HEK293 (cell line): ENCODE data around the gene HPX.

Experiments used
- CTCF ChIA-PET: fragments of 350-600 bp; formaldehyde crosslinking; extraction: SDS; loops from one replicate; lab custom pipeline; 2021; ENCODE audit warnings: antibody characterized with exemption; lab: Yijun Ruan, JAX
- POLR2A ChIA-PET: fragments of 300-600 bp; formaldehyde crosslinking; extraction: SDS; loops from one replicate; lab custom pipeline; 2020; ENCODE audit warnings: antibody characterized with exemption, inconsistent platforms; lab: Yijun Ruan, JAX
- H3K27ac ChIP-seq: fragments of 200-500 bp; sonication (Bioruptor generic); 2 replicates; pipeline ENCODE4 v1.5.1; 2014; ENCODE audit warnings: low read depth, low read length, control low read depth, inconsistent platforms; ENCODE audit errors: extremely low read depth
- H3K36me3 ChIP-seq, 2 experiments: fragments of 200-500 bp in 1 of 2; sonication (Bioruptor generic) in 1 of 2; 1 replicate in 1 of 2; 2 replicates in 1 of 2; pipeline ENCODE4 v1.5.1; 2014 to 2017; ENCODE audit warnings: inconsistent platforms in 2 of 2, low read length in 2 of 2; ENCODE audit not compliant: control insufficient read depth in 2 of 2, insufficient read depth in 1 of 2
- H3K4me1 ChIP-seq: fragments of 200-500 bp; sonication (Bioruptor generic); 2 replicates; pipeline ENCODE4 v1.5.1; 2014; ENCODE audit warnings: mild to moderate bottlenecking, low read length, inconsistent platforms; ENCODE audit not compliant: control insufficient read depth, insufficient read depth
- H3K4me3 ChIP-seq: 2 replicates; pipeline ENCODE4 v1.5.1; 2011; ENCODE audit warnings: low read depth, mild to moderate bottlenecking, control low read depth, low read length, moderate library complexity
- H3K9me3 ChIP-seq: fragments of 200-500 bp; sonication (Bioruptor generic); 2 replicates; pipeline ENCODE4 v1.5.1; 2014; ENCODE audit warnings: low read depth, low read length, inconsistent platforms; ENCODE audit not compliant: control insufficient read depth, insufficient read depth
- CTCF ChIP-seq: fragments of 450-650 bp; formaldehyde crosslinking; IDR thresholded peaks from 2 replicates; pipeline ENCODE4 v1.5.1; 2016; ENCODE audit warnings: missing biosample characterization, missing genetic modification characterization
- KLF1 ChIP-seq: fragments of 450-650 bp; formaldehyde crosslinking; IDR thresholded peaks from 2 replicates; pipeline ENCODE4 v1.5.1; 2016; ENCODE audit warnings: missing biosample characterization, missing genetic modification characterization
- REST ChIP-seq: fragments of 450-650 bp; formaldehyde crosslinking; IDR thresholded peaks from 2 replicates; pipeline ENCODE4 v1.5.1; 2016; ENCODE audit warnings: missing biosample characterization, missing genetic modification characterization
- SALL2 ChIP-seq: fragments of 450-650 bp; formaldehyde crosslinking; IDR thresholded peaks from 2 replicates; pipeline ENCODE4 v1.5.0; 2017; ENCODE audit warnings: missing biosample characterization, mild to moderate bottlenecking, missing genetic modification characterization, borderline replicate concordance
- TSHZ1 ChIP-seq: fragments of 450-650 bp; formaldehyde crosslinking; IDR thresholded peaks from 2 replicates; pipeline ENCODE4 v1.5.1; 2016; ENCODE audit warnings: missing biosample characterization, missing genetic modification characterization, borderline replicate concordance
- ZBTB26 ChIP-seq: fragments of 450-650 bp; formaldehyde crosslinking; optimal IDR thresholded peaks from 2 replicates; pipeline ENCODE3; 2016; ENCODE audit warnings: missing biosample characterization, mild to moderate bottlenecking, missing genetic modification characterization
- ZNF121 ChIP-seq: fragments of 450-650 bp; formaldehyde crosslinking; IDR thresholded peaks from 2 replicates; pipeline ENCODE4 v1.5.1; 2016; ENCODE audit warnings: missing biosample characterization, missing genetic modification characterization
- ZNF157 ChIP-seq: fragments of 450-650 bp; formaldehyde crosslinking; IDR thresholded peaks from 2 replicates; pipeline ENCODE4 v1.5.1; 2016; ENCODE audit warnings: missing biosample characterization, missing genetic modification characterization
- ZNF311 ChIP-seq: fragments of 450-650 bp; formaldehyde crosslinking; IDR thresholded peaks from 2 replicates; pipeline ENCODE4 v1.5.1; 2017; ENCODE audit warnings: missing biosample characterization, missing genetic modification characterization, borderline replicate concordance
- ZNF335 ChIP-seq: fragments of 450-650 bp; formaldehyde crosslinking; conservative IDR thresholded peaks from 2 replicates; pipeline ENCODE4 v1.5.1; 2016; ENCODE audit warnings: missing biosample characterization, missing genetic modification characterization
- ZNF423 ChIP-seq: fragments of 450-650 bp; formaldehyde crosslinking; IDR thresholded peaks from 2 replicates; pipeline ENCODE4 v1.5.1; 2016; ENCODE audit warnings: missing biosample characterization, missing genetic modification characterization
- ZNF510 ChIP-seq: fragments of 450-650 bp; formaldehyde crosslinking; IDR thresholded peaks from 2 replicates; pipeline ENCODE4 v1.5.1; 2018; ENCODE audit warnings: mild to moderate bottlenecking, missing genetic modification characterization, missing biosample characterization; ENCODE audit not compliant: insufficient replicate concordance
- ZNF544 ChIP-seq: fragments of 450-650 bp; formaldehyde crosslinking; IDR thresholded peaks from 2 replicates; pipeline ENCODE4 v1.5.0; 2017; ENCODE audit warnings: missing biosample characterization, missing genetic modification characterization
- ZNF600 ChIP-seq: fragments of 450-650 bp; formaldehyde crosslinking; IDR thresholded peaks from 2 replicates; pipeline ENCODE4 v1.5.1; 2016; ENCODE audit warnings: missing biosample characterization, missing genetic modification characterization
- ZNF621 ChIP-seq: fragments of 450-650 bp; formaldehyde crosslinking; IDR thresholded peaks from 2 replicates; pipeline ENCODE4 v1.5.1; 2017; ENCODE audit warnings: missing biosample characterization, missing genetic modification characterization
- ZNF623 ChIP-seq: fragments of 450-650 bp; formaldehyde crosslinking; IDR thresholded peaks from 2 replicates; pipeline ENCODE4 v1.5.1; 2016; ENCODE audit warnings: missing biosample characterization, missing genetic modification characterization
- ZSCAN18 ChIP-seq: fragments of 450-650 bp; formaldehyde crosslinking; IDR thresholded peaks from 2 replicates; pipeline ENCODE4 v1.5.1; 2016; ENCODE audit warnings: missing biosample characterization, missing genetic modification characterization

Gene HPX

GRCh38 chr11:6482441-6482840 is 41.7 kb upstream of the HPX start:
- POLR2A ChIA-PET, result interaction anchor here (1.1 to 2.9 kb wide), 6 partner anchors 8 to 199 kb away, joined by 3 to 40 read pairs (median 10); partner anchors contain the start of genes APBB1, TPP1 and TRIM3
- Histone ChIP-seq H3K4me3 (peak overlapping the region; percentile 73), H3K4me1 (no peaks in the 10 kb centered on the region), H3K9me3 (no peaks in the 10 kb centered on the region), H3K27ac (no peak overlapping the region), H3K36me3 (peaks cover 0 to 81% of the 10 kb centered on the region in 2 experiments; a peak in 1 of 3 replicates)
- CTCF ChIA-PET, result interaction anchor here (0.6 to 1.6 kb wide), 9 partner anchors 8 to 103 kb away, joined by 3 to 8 read pairs (median 3); partner anchors contain the start of gene HPX
- no peak for TF ChIP-seq ZNF311 (tag by site-specific recombination)
- no peak for TF ChIP-seq ZNF623
- TF ChIP-seq KLF1, result no peak
- no peak for TF ChIP-seq ZNF621 (tag by site-specific recombination)
- no peak for TF ChIP-seq ZNF510 (tag by site-specific recombination)
- no peak for TF ChIP-seq ZNF157 (tag by site-specific recombination)
- no peak for TF ChIP-seq CTCF (tag by site-specific recombination)
- no peak for TF ChIP-seq ZBTB26 (tag by site-specific recombination)
- no peak for TF ChIP-seq TSHZ1
- no peak for TF ChIP-seq SALL2 (tag by site-specific recombination)
- TF ChIP-seq ZNF423 (tag by site-specific recombination), result no peak
- no peak for TF ChIP-seq REST (tag by site-specific recombination)
- no peak for TF ChIP-seq ZNF121 (tag by site-specific recombination)
- TF ChIP-seq ZNF544, result no peak
- TF ChIP-seq ZNF600, result no peak

GRCh38 chr11:6481924-6482275 is 41.1 kb upstream of the HPX start:
- Histone ChIP-seq H3K36me3 (peaks cover 0 to 81% of the 10 kb centered on the region in 2 experiments; a peak in 1 of 3 replicates), H3K4me1 (no peaks in the 10 kb centered on the region), H3K27ac (0 out of 2 replicates have a peak overlapping the region, but pooled peaks have one; percentile 18), H3K9me3 (no peaks in the 10 kb centered on the region), H3K4me3 (peak overlapping the region; percentile 73)
- ChIA-PET POLR2A (interaction anchor here (0.8 to 2.9 kb wide), 15 partner anchors 8 to 247 kb away, joined by 3 to 40 read pairs (median 6); partner anchors contain the start of genes APBB1, FHIP1B, MRPL17 and SMPD1), CTCF (interaction anchor here (0.8 to 1.6 kb wide), 5 partner anchors 13 to 38 kb away, joined by 3 to 8 read pairs (median 4); no protein-coding TSS in a partner anchor)
- no peak for TF ChIP-seq ZSCAN18 (tag by site-specific recombination)
- peak; percentile 81 for TF ChIP-seq ZNF335
